ENCODE results near the gene FAM221B. TPM values are rescaled to one million over a fixed set of nuclear protein-coding genes. Genes with fewer than 3 reads are reported as not detected.

Gene FAM221B
- total RNA-seq, 1 donor from 2014 or later = not detected

GRCh38 chr9:35792024-35792813, 36.3 kb downstream of the FAM221B start:
- DNase-seq (ENCODE audit: extremely low read depth, low read depth, low spot score) = no peak

- no peak for DNase-seq (ENCODE audit: extremely low read depth, low read depth, low spot score)
Measured at GRCh38 chr9:35791297-35791921, 37.1 kb downstream of the FAM221B start, which contains the start of gene NPR2. Gene NPR2 (plus strand): TSS chr9:35791591. CDS start chr9:35792409, 818 bp downstream.

- DNase-seq (ENCODE audit: extremely low read depth, low read depth, low spot score) = no peak
Measured at GRCh38 chr9:35790385-35791296, 37.9 kb downstream of the FAM221B start.

GRCh38 chr9:35790025-35790384, 38.5 kb downstream of the FAM221B start:
- no peak for DNase-seq (ENCODE audit: extremely low read depth, low read depth, low spot score)

- no peak for DNase-seq (ENCODE audit: extremely low read depth, low read depth, low spot score)
Measured at GRCh38 chr9:35789541-35789940, 39.0 kb downstream of the FAM221B start.

DNA sequence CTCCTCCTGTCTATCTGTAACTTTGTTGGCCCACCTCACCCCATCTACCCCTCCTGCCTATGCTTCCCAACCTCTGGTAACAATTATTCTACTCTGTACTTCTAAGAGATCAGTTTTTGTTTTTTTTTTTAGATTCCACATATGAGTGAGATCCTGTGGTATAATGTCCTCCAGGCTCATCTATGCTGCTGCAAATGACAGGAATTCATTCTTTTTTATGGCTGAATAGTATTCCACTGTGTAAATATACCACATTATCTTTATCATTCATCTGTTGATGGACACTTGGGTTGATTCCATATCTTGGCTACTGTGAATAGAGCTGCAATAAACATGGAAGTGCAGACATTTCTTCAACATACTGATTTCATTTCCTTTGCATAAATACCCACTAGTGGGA, 45.1 kb downstream of the FAM221B start:
- DNase-seq (ENCODE audit: extremely low read depth, low read depth, low spot score) = no peak

GRCh38 chr9:35781066-35781465, 47.5 kb downstream of the FAM221B start:
- DNase-seq (ENCODE audit: extremely low read depth, low read depth, low spot score) = no peak

DNA sequence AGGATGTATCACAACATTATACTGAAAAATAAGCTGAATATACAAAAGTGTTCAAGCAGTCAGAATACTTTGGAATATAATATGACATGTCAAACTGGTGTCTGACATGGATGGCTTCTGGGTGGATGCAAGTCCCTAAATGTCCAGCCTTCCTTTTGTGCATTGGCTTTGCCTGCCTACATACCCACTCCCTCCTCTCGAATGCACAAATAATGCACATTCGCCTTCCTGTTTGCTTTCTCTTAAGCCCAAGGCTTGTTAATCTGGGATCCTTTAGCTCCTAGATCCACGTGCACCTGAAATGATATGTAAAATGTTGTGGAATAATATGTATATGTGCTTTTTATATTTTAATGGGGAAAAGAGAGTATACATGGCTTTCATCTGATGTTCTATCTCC, 50.0 kb downstream of the FAM221B start:
- DNase-seq (ENCODE audit: extremely low read depth, low read depth, low spot score) = no peak

- no peak for DNase-seq (ENCODE audit: extremely low read depth, low read depth, low spot score)
Measured at GRCh38 chr9:35776018-35776417, 52.5 kb downstream of the FAM221B start.

DNA sequence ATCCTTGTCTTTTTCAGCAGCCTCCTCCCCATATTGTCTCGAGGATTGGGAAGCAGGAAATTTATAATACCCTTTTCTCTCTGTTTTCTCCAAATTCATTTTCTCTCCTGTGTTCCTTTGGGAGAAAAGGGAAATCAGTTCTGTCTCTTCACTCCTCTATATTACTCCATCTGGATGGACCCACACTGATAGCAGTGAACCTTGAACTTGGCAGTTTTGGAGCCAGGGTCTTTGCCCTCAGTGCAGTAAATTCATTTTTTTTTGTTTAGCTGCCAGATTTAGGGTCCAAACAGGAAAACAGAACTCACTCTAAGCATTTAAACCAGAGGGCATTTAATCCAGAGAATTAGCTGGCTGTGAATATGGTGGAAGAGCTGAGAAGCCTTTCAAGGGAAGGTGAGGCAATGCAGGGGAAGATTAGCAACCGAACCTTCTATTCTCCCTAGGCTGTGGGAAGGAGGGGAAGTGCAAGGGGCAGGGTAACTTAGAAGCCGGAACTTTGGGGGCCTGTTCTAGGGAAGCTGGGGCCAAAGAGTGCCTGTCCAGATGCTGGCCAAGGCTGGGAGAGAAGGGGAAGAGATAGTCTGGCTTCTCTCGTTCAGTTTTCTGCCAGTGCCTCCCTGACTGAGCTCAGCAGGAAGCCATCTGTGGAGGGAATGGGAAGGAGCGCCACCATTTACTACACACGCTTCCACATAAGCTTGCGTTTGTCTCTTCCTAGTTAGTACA, 53.5 kb downstream of the FAM221B start:
- no peak for DNase-seq (ENCODE audit: extremely low read depth, low read depth, low spot score)

DNA sequence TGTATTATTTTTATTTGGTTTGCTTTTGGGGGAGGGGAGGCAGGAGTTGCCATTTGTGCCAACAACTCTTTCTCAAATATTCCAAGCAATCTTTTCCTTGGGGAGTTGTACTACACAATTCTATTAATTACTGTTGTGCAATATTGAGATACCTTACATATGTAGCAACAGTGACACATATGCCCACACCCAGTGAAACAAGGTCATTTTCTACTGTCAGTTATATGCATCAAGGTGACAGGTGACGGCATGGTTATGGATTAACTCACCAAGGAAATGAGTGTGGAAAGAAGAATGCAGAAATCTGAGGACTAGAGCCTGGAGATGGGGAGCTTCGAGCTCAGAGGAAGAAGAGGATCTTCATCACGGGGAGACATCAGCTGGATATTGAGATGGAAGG, 56.6 kb downstream of the FAM221B start:
- DNase-seq (ENCODE audit: extremely low read depth, low read depth, low spot score) = no peak

- DNase-seq (ENCODE audit: extremely low read depth, low read depth, low spot score) = no peak
Measured at GRCh38 chr9:35771534-35771933, 57.0 kb downstream of the FAM221B start.

GRCh38 chr9:35771075-35771433, 57.5 kb downstream of the FAM221B start:
- no peak for DNase-seq (ENCODE audit: extremely low read depth, low read depth, low spot score)

GRCh38 chr9:35769763-35770162, 58.8 kb downstream of the FAM221B start:
- DNase-seq (ENCODE audit: extremely low read depth, low read depth, low spot score) = no peak

- DNase-seq (ENCODE audit: extremely low read depth, low read depth, low spot score) = no peak
Measured at GRCh38 chr9:35767458-35767857, 61.1 kb downstream of the FAM221B start.

DNA sequence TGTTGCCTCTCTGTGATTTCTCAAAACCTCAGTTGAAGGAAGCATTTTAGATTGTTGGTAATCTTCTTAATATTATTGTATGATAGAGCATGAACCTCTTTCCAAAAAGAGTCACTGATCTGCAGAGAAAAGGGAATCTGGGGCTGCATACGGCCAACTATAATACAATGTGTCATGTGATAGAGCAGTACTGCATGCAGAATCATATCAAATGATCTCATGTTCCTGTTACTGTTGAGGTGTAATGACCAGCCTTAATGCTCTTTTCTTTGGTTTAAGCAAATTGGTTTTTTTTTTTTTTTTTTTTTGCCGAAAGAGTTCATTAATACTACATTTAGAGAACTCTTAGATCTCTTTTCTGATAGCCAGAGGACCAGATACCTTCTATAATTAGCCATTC, 61.5 kb downstream of the FAM221B start:
- DNase-seq (ENCODE audit: extremely low read depth, low read depth, low spot score) = no peak

Other genes with a start within 250 kb of the FAM221B start
- gene TESK1, start 223.5 kb downstream of the FAM221B start, total RNA-seq = 12.5 and 19.4 TPM in 2 replicates
- gene CD72, start 210.3 kb downstream of the FAM221B start, total RNA-seq = 1.3 TPM in 1 of 2 replicates, not detected in the other
- gene SIT1, start 177.8 kb downstream of the FAM221B start, total RNA-seq = not detected in 2 replicates
- gene RMRP, start 170.7 kb downstream of the FAM221B start, total RNA-seq = 2,917 and 4,459 TPM in 2 replicates
- 18.5 and 18.6 TPM in 2 replicates for gene CCDC107, start 170.4 kb downstream of the FAM221B start, total RNA-seq
- 0.39 and 0.58 TPM in 2 replicates for gene ARHGEF39, start 163.5 kb downstream of the FAM221B start, total RNA-seq
- 0.15 TPM in 1 of 2 replicates, not detected in the other for gene CA9, start 154.8 kb downstream of the FAM221B start, total RNA-seq
- gene TPM2, start 138.8 kb downstream of the FAM221B start, total RNA-seq = 290 and 300 TPM in 2 replicates
- 347 and 424 TPM in 2 replicates for gene TLN1, start 96.5 kb downstream of the FAM221B start, total RNA-seq
- gene CREB3, start 96.1 kb downstream of the FAM221B start, total RNA-seq = 77.0 and 78.6 TPM in 2 replicates
- gene GBA2, start 79.5 kb downstream of the FAM221B start, total RNA-seq = 43.3 and 102 TPM in 2 replicates
- 16.5 and 22.9 TPM in 2 replicates for gene RGP1, start 79.4 kb downstream of the FAM221B start, total RNA-seq
- 1.6 and 7.9 TPM in 2 replicates for gene MSMP, start 74.5 kb downstream of the FAM221B start, total RNA-seq
- gene NPR2, start 37.1 kb downstream of the FAM221B start, total RNA-seq = 15.9 and 16.6 TPM in 2 replicates
- 0.53 TPM in 1 of 2 replicates, not detected in the other for gene SPAG8, start 16.5 kb downstream of the FAM221B start, total RNA-seq
- 13.8 and 24.6 TPM in 2 replicates for gene HINT2, start 13.7 kb downstream of the FAM221B start, total RNA-seq
- 1.9 and 3.0 TPM in 2 replicates for gene TMEM8B, start 496 bp upstream of the FAM221B start, total RNA-seq
- not detected in 2 replicates for gene OR13J1, start 41.7 kb upstream of the FAM221B start, total RNA-seq
- gene HRCT1, start 77.5 kb upstream of the FAM221B start, total RNA-seq = 0.47 and 0.63 TPM in 2 replicates
- gene SPAAR, start 80.8 kb upstream of the FAM221B start, total RNA-seq = 8.1 and 16.3 TPM in 2 replicates
- gene OR2S2, start 129.4 kb upstream of the FAM221B start, total RNA-seq = not detected in 2 replicates
- 16.4 and 18.7 TPM in 2 replicates for gene RECK, start 208.2 kb upstream of the FAM221B start, total RNA-seq